ENCODE results near the gene KDM4B.
"Not testable (repeated sequence)": the region's sequence is repeated elsewhere in the genome, so short reads cannot be mapped to it uniquely, and the experiment has no call there.

Gene KDM4B

DNA sequence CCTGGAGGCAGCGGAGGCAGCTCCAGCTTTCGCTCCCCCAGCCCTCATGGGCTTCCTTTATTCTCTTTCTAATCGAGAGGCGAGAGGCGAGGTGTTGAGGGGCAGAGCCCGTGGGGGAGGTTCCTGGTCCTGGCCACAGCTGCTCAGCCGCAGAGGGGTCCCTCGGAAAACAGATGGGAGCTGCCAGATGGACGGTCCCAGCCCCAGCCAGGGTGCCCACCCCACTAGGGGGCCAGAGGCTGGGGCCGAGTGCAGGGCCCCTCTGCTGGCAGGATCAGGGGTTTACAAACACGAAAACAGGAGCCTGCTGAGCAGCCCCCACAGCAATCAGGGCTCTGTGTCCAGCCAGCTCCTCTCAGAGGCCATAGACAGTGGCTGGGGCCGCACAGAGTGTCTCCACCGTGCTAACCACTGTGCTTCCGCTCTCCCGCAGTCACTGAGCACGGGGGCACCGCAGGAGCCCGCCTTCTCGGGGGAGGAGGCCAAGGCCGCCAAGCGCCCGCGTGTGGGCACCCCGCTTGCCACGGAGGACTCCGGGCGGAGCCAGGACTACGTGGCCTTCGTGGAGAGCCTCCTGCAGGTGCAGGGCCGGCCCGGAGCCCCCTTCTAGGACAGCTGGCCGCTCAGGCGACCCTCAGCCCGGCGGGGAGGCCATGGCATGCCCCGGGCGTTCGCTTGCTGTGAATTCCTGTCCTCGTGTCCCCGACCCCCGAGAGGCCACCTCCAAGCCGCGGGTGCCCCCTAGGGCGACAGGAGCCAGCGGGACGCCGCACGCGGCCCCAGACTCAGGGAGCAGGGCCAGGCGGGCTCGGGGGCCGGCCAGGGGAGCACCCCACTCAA lies 182.2 kb downstream of the KDM4B start:
- DNase-seq (ENCODE audit: low read depth): no peak

DNA sequence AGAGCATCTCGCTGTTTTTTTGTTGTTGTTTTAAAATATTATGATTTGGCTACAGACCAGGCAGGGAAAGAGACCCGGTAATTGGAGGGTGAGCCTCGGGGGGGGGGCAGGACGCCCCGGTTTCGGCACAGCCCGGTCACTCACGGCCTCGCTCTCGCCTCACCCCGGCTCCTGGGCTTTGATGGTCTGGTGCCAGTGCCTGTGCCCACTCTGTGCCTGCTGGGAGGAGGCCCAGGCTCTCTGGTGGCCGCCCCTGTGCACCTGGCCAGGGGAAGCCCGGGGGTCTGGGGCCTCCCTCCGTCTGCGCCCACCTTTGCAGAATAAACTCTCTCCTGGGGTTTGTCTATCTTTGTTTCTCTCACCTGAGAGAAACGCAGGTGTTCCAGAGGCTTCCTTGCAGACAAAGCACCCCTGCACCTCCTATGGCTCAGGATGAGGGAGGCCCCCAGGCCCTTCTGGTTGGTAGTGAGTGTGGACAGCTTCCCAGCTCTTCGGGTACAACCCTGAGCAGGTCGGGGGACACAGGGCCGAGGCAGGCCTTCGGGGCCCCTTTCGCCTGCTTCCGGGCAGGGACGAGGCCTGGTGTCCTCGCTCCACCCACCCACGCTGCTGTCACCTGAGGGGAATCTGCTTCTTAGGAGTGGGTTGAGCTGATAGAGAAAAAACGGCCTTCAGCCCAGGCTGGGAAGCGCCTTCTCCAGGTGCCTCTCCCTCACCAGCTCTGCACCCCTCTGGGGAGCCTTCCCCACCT lies 183.3 kb downstream of the KDM4B start:
- no peak for DNase-seq (ENCODE audit: low read depth)

DNA sequence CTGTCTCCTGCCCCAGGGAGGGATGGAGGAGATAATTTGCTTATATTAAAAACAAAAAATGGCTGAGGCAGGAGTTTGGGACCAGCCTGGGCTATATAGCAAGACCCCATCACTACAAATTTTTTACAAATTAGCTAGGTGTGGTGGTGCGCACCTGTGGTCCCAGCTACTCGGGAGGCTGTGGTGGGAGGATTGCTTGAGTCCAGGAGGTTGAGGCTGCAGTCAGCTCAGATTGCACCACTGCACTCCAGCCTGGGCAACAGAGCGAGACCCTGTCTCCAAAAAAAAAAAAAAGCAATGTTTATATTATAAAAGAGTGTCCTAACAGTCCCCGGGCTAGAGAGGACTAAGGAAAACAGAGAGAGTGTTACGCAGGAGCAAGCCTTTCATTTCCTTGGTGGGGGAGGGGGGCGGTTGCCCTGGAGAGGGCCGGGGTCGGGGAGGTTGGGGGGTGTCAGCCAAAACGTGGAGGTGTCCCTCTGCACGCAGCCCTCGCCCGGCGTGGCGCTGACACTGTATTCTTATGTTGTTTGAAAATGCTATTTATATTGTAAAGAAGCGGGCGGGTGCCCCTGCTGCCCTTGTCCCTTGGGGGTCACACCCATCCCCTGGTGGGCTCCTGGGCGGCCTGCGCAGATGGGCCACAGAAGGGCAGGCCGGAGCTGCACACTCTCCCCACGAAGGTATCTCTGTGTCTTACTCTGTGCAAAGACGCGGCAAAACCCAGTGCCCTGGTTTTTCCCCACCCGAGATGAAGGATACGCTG lies 184.0 kb downstream of the KDM4B start:
- no peak for DNase-seq (ENCODE audit: low read depth)

DNA sequence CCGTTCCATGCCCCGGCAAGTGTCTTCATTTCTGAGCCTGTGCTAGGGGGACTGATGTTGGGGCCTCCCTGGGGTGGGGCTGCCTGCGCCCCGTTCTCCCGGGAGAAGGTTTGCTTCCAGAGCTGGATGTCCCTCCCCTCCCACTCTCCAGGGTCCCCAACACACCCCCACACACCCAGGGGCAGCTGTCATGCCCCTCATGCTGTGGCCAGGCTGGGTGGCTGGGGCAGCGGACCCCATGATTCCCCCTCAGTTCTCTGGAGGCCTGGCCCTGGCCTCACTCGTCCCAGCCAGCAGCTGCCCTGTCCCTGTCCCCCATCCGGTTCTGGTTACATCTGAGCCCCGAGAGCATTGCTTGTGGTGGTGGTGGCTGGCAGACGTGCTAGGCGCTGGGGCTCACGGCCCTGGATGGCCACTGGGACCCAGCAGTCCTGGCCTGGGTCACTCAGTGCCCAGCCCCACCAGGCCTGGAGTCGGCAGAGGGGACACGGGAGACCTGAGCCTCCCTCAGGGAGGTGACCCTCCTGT lies 184.8 kb downstream of the KDM4B start:
- DNase-seq (ENCODE audit: low read depth): no peak

DNA sequence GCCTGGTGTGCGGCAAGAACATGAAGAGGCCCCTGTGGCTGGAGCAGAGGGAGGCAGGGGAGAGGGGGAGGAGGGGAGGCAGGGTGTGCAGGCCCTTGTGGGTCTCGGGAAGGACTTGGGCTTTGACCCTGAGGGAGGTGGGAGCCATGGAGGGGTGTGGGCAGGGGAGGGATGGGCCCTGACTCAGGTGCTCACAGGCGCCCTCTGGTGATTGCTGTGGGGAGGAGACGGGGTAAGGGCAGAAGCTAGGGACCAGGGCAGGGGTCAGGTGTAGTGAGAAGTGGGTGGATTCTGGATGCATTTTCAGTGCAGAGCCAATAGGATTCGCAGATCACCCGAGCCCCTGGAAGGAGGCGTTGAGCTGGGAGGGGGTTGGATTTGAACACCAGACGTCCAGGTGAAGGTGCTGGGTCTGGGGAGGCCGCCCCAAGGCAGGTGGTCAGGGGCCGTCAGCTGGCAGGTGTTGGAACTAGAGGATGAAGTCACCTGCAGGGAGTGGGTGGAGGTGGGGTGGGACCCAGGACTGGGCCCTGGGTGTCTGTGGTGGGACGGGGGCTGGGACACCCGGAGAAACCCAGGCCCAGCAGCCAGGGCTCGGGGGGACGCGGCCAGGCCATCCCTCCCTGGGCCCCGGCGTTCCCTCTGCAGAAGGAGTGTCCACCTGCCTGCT lies 185.4 kb downstream of the KDM4B start:
- DNase-seq (ENCODE audit: low read depth): no peak

DNA sequence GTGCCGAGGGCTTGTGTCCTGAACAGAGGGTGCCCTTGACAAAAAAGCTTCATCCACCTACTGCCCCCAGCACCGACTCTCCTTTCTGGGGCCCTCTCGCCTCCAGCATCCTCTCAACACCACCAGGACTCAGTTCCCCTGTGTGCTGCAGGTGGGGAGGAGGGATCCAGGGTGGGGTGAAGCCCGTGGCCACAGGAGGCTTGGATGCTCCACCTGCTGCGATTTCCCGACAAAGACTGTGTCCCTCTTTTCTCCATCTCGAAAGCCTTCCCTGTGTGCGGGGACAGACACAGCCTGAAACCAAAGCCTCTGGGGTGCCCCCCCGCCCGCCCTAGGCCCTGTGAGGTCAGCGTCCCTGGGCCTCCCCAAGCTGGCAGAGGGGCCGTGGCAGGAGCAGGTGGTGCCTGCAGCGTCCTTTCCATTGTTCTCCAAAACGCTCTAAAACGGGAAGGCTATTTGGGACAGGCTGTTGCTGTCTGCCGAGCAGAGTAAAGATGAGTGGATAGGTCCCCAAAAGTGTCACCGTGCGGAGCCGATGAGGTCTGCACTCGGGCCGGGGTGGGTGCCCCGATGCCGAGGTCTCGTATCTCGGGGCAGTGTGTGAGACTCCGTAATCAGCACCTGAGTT lies 186.0 kb downstream of the KDM4B start:
- no peak for DNase-seq (ENCODE audit: low read depth)

DNA sequence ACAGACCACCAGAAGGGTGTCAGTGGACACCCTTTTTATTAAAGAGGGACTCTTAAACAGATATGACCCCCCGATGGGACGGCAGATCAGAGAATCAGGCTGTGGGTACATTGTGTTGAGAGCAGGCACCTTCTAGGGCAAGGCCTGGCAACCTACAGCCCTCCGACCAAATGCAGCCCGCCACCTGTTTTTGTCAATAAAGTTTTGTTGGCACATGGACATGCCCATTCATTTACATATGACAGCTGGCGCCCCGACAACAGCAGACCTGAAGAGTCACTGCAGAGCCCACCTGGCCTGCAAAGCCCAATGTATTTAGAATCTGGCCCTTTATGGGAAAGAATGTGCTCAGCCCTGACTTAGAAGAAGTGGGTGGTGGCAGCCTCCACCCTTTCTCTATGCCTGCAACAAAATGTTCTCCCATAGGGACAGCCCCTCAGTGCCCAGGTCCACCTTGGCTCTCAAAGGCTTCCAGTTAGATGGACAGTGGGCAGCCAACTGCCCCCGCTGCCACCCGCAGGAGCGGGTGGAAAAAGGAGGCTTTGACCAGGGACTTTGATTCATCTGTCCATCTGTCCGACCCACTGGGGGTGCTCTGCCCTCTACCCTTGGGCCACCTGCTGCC lies 186.8 kb downstream of the KDM4B start:
- DNase-seq (ENCODE audit: low read depth): no peak

DNA sequence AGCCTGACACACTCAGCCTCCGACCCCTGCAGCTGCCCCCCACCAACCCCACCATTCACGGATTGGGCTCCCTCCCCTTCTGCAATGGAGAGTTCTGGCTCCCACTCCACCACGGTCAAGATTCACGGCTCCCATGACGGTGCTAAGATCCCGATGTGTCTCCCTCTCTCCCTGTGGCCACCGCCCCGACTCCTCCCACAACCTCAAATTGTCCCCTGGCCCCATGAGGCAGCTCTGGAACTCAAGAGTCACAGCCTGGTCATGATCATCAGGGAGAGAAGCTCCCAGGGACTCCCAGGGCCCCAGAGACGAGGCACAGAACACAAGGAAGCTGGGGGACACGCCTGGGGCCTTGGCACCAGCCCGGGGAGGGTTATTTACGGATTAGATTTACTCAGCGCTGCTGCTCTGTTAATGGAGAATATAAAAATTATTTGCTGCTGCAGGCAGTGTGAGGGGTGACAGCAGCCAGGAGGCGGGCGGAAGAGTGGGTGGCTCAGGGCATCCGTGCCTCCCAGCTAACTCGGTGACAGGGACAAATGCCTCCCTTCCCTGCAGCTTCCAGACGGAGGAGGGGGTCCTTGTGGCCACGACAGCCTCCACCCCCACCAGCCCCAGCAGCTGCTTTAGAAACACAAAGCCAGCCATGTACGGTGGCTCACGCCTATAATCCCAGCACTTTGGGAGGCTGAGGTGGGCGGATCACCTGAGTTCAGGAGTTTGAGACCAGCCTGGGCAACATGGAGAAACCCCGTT lies 187.5 kb downstream of the KDM4B start:
- DNase-seq (ENCODE audit: low read depth): no peak

DNA sequence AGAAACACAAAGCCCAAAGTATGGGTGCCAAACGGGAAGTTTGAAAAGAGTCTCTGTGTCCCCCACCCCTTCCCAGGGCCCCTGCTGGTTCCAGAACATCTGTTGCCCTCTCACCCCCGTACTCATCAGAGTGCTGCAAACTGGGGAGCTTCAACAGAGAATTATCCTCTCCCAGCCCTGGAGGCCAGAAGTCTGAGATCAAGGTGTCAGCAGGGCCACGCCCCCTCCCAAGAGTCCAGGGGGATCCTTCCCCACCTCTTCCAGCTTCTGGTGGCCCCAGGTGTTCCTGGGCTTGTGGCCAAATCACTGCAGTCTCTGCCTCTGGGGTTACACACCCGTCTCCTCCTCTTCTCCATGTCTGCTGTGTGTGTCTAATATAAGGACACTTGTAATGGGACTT lies 188.3 kb downstream of the KDM4B start:
- no peak for DNase-seq (ENCODE audit: low read depth)

DNA sequence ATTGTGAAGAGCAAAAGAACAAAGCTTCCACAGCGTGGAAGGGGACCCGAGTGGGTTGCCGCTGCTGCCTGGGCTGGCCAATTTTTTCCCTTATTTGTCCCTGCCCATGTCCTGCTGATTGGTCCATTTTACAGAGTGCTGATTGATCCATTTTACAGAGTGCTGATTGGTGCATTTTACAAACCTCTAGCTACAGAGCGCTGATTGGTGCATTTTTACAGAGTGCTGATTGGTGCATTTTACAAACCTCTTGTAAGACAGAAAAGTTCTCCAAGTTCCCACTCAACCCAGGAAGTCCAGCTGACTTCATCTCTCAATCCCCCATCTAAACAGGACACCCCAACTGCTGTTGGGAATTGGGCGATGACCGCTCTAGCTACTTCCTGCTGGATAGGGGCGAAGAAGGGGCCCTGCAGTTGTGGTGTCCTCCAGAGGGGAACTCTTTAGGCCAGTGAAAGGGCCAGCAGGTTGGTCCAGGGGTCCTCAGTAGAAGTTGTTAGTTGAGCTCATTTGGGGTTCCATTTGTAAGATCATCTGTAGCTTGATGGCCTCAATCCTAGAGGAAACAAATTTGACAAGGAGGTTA lies 189.7 kb downstream of the KDM4B start:
- DNase-seq (ENCODE audit: low read depth): not testable (repeated sequence)

DNA sequence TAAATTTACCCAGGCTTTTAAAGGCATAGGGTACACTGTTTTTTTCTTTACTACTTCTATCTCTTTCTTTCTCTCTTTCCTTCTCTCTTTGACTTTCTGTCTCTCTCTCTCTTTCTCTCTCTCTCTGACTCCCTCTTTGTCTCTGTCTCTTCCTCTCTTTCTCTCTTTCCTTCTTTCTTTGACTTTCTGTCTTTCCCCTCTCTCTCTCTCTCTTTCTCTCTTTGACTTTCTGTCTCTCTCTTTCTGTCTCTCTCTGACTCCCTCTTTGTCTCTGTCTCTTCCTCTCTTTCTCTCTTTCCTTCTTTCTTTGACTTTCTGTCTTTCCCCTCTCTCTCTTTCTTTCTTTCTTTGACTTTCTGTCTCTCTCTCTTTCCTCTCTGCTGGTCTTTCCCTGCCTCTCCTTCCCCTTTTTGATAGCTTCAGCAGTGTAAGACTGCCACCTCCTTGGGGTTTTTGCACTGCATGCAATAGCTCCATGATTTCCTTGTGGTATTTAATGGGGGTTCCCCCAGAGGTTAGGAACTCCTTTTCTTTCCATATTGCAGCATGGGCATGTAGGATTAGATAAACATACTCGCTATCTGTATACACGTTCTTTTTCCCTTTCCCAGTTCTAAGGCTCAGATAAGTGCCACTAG lies 191.4 kb downstream of the KDM4B start:
- DNase-seq (ENCODE audit: low read depth): not testable (repeated sequence)

DNA sequence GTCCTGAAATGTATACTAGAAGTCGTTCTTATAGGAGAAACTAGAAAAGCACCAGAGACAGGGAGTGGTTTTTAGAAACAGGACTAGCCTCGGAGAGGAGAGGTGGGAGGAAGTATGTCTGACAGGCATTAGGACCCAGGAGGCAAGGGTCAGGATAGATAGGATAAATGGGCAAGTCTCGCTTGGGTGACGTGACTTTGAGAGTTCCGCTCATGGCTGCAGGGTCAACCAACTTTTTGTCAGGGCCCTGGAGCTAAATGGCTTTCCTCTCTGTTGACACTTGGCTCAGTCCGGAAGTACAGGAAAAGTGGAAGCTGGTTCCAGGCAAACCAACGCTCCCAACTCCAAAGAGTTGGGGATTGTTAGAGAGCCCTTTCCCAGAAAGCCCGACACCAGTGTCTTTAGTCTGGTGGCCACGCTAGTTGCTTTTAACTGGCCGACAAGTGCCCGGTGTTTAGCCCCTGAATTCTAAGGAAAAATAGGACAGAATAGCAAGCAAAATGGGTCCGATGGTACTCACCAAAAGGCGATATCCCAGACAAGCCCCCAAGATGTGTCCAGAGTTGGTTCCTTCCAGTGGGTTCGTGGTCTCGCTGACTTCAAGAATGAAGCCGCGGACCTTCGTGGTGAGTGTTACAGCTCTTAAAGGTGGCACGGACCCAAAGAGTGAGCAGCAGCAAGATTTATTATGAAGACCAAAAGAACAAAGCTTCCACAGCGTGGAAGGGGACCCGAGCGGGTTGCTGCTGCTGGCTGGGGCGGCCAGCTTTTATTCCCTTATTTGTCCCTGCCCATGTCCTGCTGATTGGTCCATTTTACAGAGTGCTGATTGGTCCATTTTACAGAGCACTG lies 196.2 kb downstream of the KDM4B start:
- DNase-seq (ENCODE audit: low read depth): not testable (repeated sequence)

DNA sequence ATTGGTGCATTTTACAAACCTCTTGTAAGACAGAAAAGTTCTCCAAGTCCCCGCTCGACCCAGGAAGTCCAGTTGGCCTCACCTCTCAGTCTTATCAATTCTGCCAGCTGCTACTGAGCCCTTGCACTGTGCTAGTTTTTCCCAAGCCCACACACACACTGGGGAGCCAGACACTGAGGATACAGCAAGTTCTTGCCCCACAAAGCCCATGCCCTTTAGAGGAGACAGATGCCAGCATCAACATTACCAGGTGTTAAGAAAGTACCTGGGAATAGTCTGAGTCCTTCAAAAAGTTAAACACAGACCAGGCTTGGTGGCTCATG lies 196.7 kb downstream of the KDM4B start:
- DNase-seq (ENCODE audit: low read depth): no peak

DNA sequence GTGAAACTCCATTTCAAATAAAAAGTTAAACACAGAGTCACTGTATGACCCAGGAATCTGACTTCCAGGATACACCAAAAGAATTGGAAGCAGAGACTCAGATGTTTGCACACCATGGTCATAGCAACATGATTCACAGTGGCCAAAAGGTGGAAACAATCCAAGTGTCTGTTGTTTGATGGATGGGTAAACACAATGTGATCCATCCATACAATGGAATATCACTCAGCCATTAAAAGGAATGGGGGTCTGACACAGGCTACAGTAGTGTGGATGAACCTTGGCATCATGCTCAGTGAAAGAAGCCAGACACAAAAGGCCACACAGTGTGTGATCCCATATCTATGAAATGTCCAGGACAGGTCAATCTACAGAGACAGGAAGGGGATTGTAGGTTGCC lies 197.3 kb downstream of the KDM4B start:
- no peak for DNase-seq (ENCODE audit: low read depth)

DNA sequence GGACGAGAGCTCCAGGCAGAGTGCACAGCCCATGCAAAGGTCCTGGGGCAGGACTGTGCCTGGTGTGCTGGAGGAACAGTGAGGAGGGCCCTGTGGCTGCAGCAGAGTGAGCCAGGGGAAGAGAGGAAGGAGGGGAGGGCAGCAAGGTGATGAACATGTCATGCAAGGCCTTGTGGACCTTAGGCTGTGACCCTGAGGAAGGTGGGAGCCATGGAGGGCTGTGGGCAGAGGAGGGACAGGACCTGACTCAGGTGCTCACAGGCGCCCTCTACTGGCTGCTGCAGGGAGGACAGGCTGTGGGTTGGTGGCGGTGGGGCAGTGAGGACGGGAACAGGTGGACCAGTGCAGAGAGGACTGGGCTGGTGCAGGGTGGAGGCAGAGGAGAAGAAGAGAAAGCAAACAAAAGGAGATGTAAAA lies 201.4 kb downstream of the KDM4B start:
- no peak for DNase-seq (ENCODE audit: low read depth)

DNA sequence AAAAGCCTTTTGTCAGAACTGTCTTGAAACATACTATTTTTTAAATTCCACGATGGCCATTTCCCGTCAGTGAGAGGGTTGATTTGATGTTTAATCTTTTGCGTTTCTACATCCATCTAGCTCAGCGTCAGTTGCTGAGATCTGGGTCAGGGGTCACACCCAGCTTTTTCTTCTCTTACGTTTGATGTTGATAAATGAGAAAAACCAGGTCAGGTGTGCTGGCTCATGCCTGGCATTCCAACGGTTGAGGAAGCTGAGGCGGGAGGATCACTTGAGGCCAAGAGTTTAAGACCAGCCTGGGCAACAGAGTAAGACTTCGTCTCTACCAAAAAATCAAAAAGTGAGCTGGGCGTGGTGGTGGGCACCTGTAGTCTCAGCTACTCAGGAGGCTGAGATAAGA lies 202.8 kb downstream of the KDM4B start:
- DNase-seq (ENCODE audit: low read depth): no peak

DNA sequence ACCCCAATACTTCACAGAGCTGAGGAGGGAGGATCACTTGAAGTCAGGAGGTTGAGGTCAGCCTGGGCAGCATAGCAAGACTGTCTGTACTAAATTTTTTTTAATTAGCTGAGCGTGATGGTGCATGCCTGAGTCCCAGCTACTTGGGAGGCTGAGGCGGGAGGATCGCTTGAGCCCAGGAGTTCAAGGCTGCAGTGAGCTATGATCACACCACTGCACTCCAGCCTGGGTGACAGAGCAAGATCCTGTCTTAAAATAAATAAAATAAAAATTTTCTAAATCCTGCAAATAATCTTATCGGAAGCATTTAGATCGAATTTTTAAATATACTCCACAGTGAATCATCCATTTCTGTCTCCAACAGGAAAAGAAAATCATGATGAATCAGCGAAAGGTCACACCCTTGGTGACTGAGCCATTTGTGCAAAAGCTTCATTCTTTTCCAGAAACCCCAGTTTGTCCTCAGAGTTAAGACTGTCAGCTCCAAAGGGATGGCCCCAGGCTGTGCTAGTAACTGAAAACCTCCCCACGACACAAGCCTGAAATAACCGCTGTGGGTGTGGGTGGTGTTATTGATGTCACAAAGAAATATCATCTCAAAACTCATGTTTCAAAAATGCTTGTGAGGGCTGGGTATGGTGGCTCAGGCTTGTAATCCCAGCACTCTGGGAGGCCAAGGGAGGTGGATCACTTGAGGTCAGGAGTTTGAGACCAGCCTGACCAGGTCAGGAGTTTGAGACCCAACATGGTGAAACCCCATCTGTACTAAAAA lies 204.1 kb downstream of the KDM4B start:
- peak; percentile 97 for DNase-seq (ENCODE audit: low read depth)

DNA sequence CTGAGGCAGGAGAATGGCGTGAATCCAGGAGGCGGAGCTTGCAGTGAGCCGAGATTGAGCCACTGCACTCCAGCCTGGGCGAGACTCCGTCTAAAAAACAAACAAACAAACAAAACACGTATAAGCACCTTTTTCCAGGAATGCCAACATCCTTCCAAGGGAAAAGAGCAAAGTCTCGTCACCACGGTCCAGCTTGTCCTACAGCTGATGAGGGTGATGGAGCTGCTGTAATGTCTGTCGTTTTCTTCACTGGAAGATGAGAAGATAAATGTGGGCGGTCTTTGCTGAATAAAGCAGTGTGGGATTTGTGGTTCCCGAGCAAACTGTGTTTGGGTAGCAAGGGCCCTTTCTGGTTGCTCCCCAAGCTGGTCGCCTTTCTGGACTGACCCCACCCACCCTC lies 205.1 kb downstream of the KDM4B start:
- DNase-seq (ENCODE audit: low read depth): no peak
